SK-N-SH (cell line): ENCODE data around the gene CTNNA3. TPM values are rescaled to one million over a fixed set of nuclear protein-coding genes. Genes with fewer than 3 reads are reported as not detected.

Source experiments
- CTCF ChIA-PET: fragments of 300-600, 350-600 bp; formaldehyde crosslinking; extraction: SDS; loops from one replicate; lab custom pipeline; 2021; lab: Yijun Ruan, JAX
- POLR2A ChIA-PET: fragments of 350-600 bp; sonication (Branson Sonifier 250); formaldehyde crosslinking; extraction: SDS; loops from one replicate; lab custom pipeline; 2020; ENCODE audit warnings: antibody characterized with exemption, inconsistent platforms; lab: Yijun Ruan, JAX
- DNase-seq: peaks from one replicate; pipeline ENCODE4 v3.0.0; 2012
- H2AFZ ChIP-seq: fragments of 200-600 bp; sonication (generic); 2 replicates; pipeline ENCODE4 v1.8.1; 2016; ENCODE audit warnings: antibody characterized with exemption, mild to moderate bottlenecking, low read depth
- H3F3A ChIP-seq: fragments of 200-600 bp; sonication (generic); replicated peaks from 2 replicates; pipeline ENCODE3; 2016; ENCODE audit warnings: antibody characterized with exemption, mild to moderate bottlenecking; ENCODE audit not compliant: insufficient read depth
- H3K27ac ChIP-seq, 2 experiments: fragments of 200-500 bp in 1 of 2; fragments of 200-600 bp in 1 of 2; sonication (Bioruptor generic) in 1 of 2; sonication (generic), shearing (Covaris generic) in 1 of 2; 2 replicates each; pipeline versions ENCODE4 v1.5.1 to v1.6.1; 2014 to 2016; ENCODE audit warnings: low read depth in 2 of 2, inconsistent platforms in 1 of 2, low read length in 1 of 2, mild to moderate bottlenecking in 1 of 2, mixed read lengths in 1 of 2
- H3K27me3 ChIP-seq: fragments of 200-600 bp; sonication (generic), shearing (Covaris generic); 2 replicates; pipeline ENCODE4 v1.6.1; 2016; ENCODE audit warnings: mixed run types; ENCODE audit not compliant: insufficient read depth
- H3K36me3 ChIP-seq, 2 experiments: fragments of 200-500 bp in 1 of 2; fragments of 200-600 bp in 1 of 2; sonication (Bioruptor generic) in 1 of 2; sonication (generic) in 1 of 2; replicated peaks in 1 of 2; 2 replicates each; pipeline versions ENCODE3 to v1.5.1; 2014 to 2016; ENCODE audit warnings: low read length in 1 of 2, mild to moderate bottlenecking in 1 of 2; ENCODE audit not compliant: insufficient read depth in 2 of 2, control insufficient read depth in 1 of 2
- H3K4me1 ChIP-seq, 2 experiments: fragments of 200-500 bp in 1 of 2; fragments of 200-600 bp in 1 of 2; sonication (Bioruptor generic) in 1 of 2; sonication (generic), shearing (Covaris generic) in 1 of 2; 2 replicates each; pipeline versions ENCODE4 v1.5.1 to v1.6.1; 2014 to 2016; ENCODE audit warnings: low read depth in 1 of 2, low read length in 1 of 2, mixed run types in 1 of 2; ENCODE audit not compliant: insufficient read depth in 2 of 2, control insufficient read depth in 1 of 2
- H3K4me2 ChIP-seq: fragments of 200-600 bp; sonication (generic), shearing (Covaris generic); 2 replicates; pipeline ENCODE4 v1.6.1; 2017; ENCODE audit warnings: mixed run types
- H3K4me3 ChIP-seq, 2 experiments: fragments of 200-500 bp in 1 of 2; fragments of 200-600 bp in 1 of 2; sonication (Bioruptor generic) in 1 of 2; sonication (generic), shearing (Covaris generic) in 1 of 2; 2 replicates each; pipeline versions ENCODE4 v1.5.1 to v1.8.1; 2014 to 2016; ENCODE audit warnings: low read depth in 2 of 2, inconsistent platforms in 1 of 2, low read length in 1 of 2, mild to moderate bottlenecking in 1 of 2, mixed read lengths in 1 of 2, moderate library complexity in 1 of 2
- H3K79me2 ChIP-seq: fragments of 200-600 bp; sonication (generic); 2 replicates; pipeline ENCODE4 v1.8.1; 2017; ENCODE audit warnings: mild to moderate bottlenecking; ENCODE audit not compliant: insufficient read depth
- H3K9ac ChIP-seq: fragments of 200-600 bp; sonication (generic); 2 replicates; pipeline ENCODE4 v1.6.1; 2017; ENCODE audit warnings: mixed run types
- H3K9me2 ChIP-seq: fragments of 200-600 bp; sonication (generic); 2 replicates; pipeline ENCODE4 v1.6.1; 2017; ENCODE audit warnings: mixed run types
- H3K9me3 ChIP-seq: fragments of 200-600 bp; sonication (generic); 2 replicates; pipeline ENCODE4 v1.6.1; 2017; ENCODE audit warnings: mixed run types, mild to moderate bottlenecking, moderate library complexity
- H4K20me1 ChIP-seq: fragments of 200-600 bp; sonication (generic); 2 replicates; pipeline ENCODE4 v1.6.1; 2017; ENCODE audit warnings: mild to moderate bottlenecking, mixed run types; ENCODE audit not compliant: insufficient read depth
- FOSL2 ChIP-seq: IDR thresholded peaks from 2 replicates; pipeline ENCODE4 v1.4.0; 2012; ENCODE audit warnings: low read depth, mild to moderate bottlenecking, moderate library complexity, borderline replicate concordance
- IRF3 ChIP-seq: fragments of 150-350 bp; IDR thresholded peaks from 2 replicates; pipeline ENCODE4 v1.6.1; 2016; ENCODE audit warnings: mild to moderate bottlenecking, low read depth, low read length
- RCOR1 ChIP-seq: fragments of 150-350 bp; IDR thresholded peaks from 2 replicates; pipeline ENCODE4 v1.6.1; 2017; ENCODE audit warnings: antibody characterized with exemption, low read length
- REST ChIP-seq: IDR thresholded peaks from 2 replicates; pipeline ENCODE4 v1.6.1; 2012; ENCODE audit warnings: mild to moderate bottlenecking, low read depth, low read length, moderate library complexity
- RFX5 ChIP-seq: IDR thresholded peaks from 2 replicates; pipeline ENCODE4 v1.6.1; 2012; ENCODE audit warnings: mild to moderate bottlenecking, improper control_type of control experiment, low read length
- SIN3A ChIP-seq: IDR thresholded peaks from 2 replicates; pipeline ENCODE4 v1.6.1; 2012; ENCODE audit warnings: low read depth, mild to moderate bottlenecking, low read length, moderate library complexity, borderline replicate concordance
- SMC3 ChIP-seq: IDR thresholded peaks from 2 replicates; pipeline ENCODE4 v1.6.1; 2012; ENCODE audit warnings: low read depth, low read length, improper control_type of control experiment
- YY1 ChIP-seq: IDR thresholded peaks from 2 replicates; pipeline ENCODE4 v1.4.0; 2012; ENCODE audit warnings: low read depth, mild to moderate bottlenecking
- whole genome bisulfite sequencing: methylation state at CpG from one replicate; pipeline ENCODE4 v1.1.6; 2017; ENCODE audit warnings: low lambda C conversion rate; 5-methylcytosine and 5-hydroxymethylcytosine counted together
- polyA plus RNA-seq, 3 experiments: library from polyadenylated mRNA; depleted of rRNA; stranded (reverse); fragments of >200 nt; gene quantifications; 2 replicates each; pipeline ENCODE4 v1.2.3, GENCODE V29; 2012

CTNNA3 gene
- polyA plus RNA-seq, 1 of the 3 experiments (the other 2 are of a cell fraction) = not detected

GRCh38 chr10:67678335-67678974 lies 17.5 kb downstream of the CTNNA3 start:
- H3K79me2 ChIP-seq = no peaks in the 10 kb centered on the region
- POLR2A ChIA-PET = no interaction called here

More at GRCh38 chr10:67678335-67678974, 17.5 kb downstream of the CTNNA3 start:
- Histone ChIP-seq H3K4me2 (no peak overlapping the region), H3K9me3 (no peaks in the 10 kb centered on the region), H3F3A (no peaks in the 10 kb centered on the region), H3K27me3 (no peaks in the 10 kb centered on the region; the same call in 1 of the 2 replicates), H4K20me1 (no peaks in the 10 kb centered on the region), H3K9ac (no peak overlapping the region), H3K36me3 (no peaks in the 10 kb centered on the region), H3K9me2 (no peaks in the 10 kb centered on the region), H3K27ac (no peak overlapping the region), H3K4me3 (no peak overlapping the region), H3K4me1 (no peaks in the 10 kb centered on the region), H2AFZ (no peak overlapping the region)
- WGBS = 3% methylated on average over 1 of the region's 1 CpG
- no peak for TF ChIP-seq IRF3
- TF ChIP-seq RFX5 = no peak
- TF ChIP-seq REST = no peak
- no peak for TF ChIP-seq YY1
- no peak for TF ChIP-seq FOSL2
- no peak for TF ChIP-seq SIN3A
- TF ChIP-seq RCOR1 = no peak
- TF ChIP-seq SMC3 = no peak
- DNase-seq = no peak
- CTCF ChIA-PET = interaction anchor here (1.1 to 3.0 kb wide), 2 partner anchors 20 to 101 kb away, joined by 3 to 10 read pairs; no protein-coding TSS in a partner anchor
